HFF-Myc (cell line): Measurements from ENCODE around the gene MORN4.

Experiments
- DNase-seq: peaks from one replicate; pipeline ENCODE4 v3.0.0-alpha.2; 2011; ENCODE audit warnings: low read depth; ENCODE audit errors: extremely low read depth
- H3K4me3 ChIP-seq: replicated peaks from 2 replicates; pipeline ENCODE4 v1.5.1; 2011; ENCODE audit warnings: low read depth, mild to moderate bottlenecking, control low read depth, low read length
- CTCF ChIP-seq: IDR thresholded peaks from 2 replicates; pipeline ENCODE4 v1.5.1; 2012; ENCODE audit warnings: mild to moderate bottlenecking, low read depth, low read length, control low read depth; ENCODE audit errors: missing control alignments

Gene MORN4

GRCh38 chr10:97587183-97587582 lies 46.1 kb downstream of the MORN4 start:
- H3K4me3 ChIP-seq: no peak overlapping the region
- TF ChIP-seq CTCF: no peak
- DNase-seq: no peak

- TF ChIP-seq CTCF: no peak
- no peak overlapping the region for H3K4me3 ChIP-seq
- DNase-seq: no peak
These were observed 47.9 kb downstream of the MORN4 start for GRCh38 chr10:97585439-97585811.

- no peak overlapping the region for H3K4me3 ChIP-seq
- TF ChIP-seq CTCF: no peak
- DNase-seq: no peak
These were observed 48.4 kb downstream of the MORN4 start for GRCh38 chr10:97584798-97585438.

- no peak for DNase-seq
These were observed 49.1 kb downstream of the MORN4 start, which contains the start of gene HOGA1 for GRCh38 chr10:97584060-97584797. TSS of gene HOGA1 (plus strand) at chr10:97584389. CDS start at chr10:97584704, 315 bp downstream.

GRCh38 chr10:97583476-97583875 lies 49.8 kb downstream of the MORN4 start:
- no peak for TF ChIP-seq CTCF
- no peak overlapping the region for H3K4me3 ChIP-seq
- no peak for DNase-seq

More at GRCh38 chr10:97584060-97584797, 49.1 kb downstream of the MORN4 start, which contains the start of gene HOGA1:
- TF ChIP-seq CTCF: no peak
- no peak within 1 kb of the TSS for H3K4me3 ChIP-seq

GRCh38 chr10:97582169-97582568 lies 51.1 kb downstream of the MORN4 start:
- no peak for TF ChIP-seq CTCF
- H3K4me3 ChIP-seq: no peak overlapping the region

More at GRCh38 chr10:97582169-97582568, 51.1 kb downstream of the MORN4 start:
- no peak for DNase-seq
